ENCODE results near the gene TJP3.

TJP3 gene

GRCh38 chr19:3683405-3684053 is 24.7 kb upstream of the TJP3 start:
- ATAC-seq (ENCODE audit: low read depth) (no peak), DNase-seq (ENCODE audit: low spot score) (peak; percentile 57)
- no peaks in the 10 kb centered on the region for H3K4me1 ChIP-seq (ENCODE audit: insufficient read depth, poor library complexity, severe bottlenecking)
- H3K27me3 ChIP-seq (ENCODE audit: insufficient read depth, poor library complexity, severe bottlenecking): no peaks in the 10 kb centered on the region
- H3K9me3 ChIP-seq (ENCODE audit: severe bottlenecking): no peaks in the 10 kb centered on the region
- H3K36me3 ChIP-seq (ENCODE audit: low read depth): peaks cover 6% of the 10 kb centered on the region; the same call in 1 of the 2 replicates
- TF ChIP-seq, protein P1, sequence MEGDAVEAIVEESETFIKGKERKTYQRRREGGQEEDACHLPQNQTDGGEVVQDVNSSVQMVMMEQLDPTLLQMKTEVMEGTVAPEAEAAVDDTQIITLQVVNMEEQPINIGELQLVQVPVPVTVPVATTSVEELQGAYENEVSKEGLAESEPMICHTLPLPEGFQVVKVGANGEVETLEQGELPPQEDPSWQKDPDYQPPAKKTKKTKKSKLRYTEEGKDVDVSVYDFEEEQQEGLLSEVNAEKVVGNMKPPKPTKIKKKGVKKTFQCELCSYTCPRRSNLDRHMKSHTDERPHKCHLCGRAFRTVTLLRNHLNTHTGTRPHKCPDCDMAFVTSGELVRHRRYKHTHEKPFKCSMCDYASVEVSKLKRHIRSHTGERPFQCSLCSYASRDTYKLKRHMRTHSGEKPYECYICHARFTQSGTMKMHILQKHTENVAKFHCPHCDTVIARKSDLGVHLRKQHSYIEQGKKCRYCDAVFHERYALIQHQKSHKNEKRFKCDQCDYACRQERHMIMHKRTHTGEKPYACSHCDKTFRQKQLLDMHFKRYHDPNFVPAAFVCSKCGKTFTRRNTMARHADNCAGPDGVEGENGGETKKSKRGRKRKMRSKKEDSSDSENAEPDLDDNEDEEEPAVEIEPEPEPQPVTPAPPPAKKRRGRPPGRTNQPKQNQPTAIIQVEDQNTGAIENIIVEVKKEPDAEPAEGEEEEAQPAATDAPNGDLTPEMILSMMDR (IDR thresholded peaks at IDR 0.05; ENCODE audit: poor library complexity, severe bottlenecking): no peak
- H3K4me3 ChIP-seq (ENCODE audit: severe bottlenecking): no peak overlapping the region
- no peak overlapping the region for H3K27ac ChIP-seq (ENCODE audit: poor library complexity, severe bottlenecking)

DNA sequence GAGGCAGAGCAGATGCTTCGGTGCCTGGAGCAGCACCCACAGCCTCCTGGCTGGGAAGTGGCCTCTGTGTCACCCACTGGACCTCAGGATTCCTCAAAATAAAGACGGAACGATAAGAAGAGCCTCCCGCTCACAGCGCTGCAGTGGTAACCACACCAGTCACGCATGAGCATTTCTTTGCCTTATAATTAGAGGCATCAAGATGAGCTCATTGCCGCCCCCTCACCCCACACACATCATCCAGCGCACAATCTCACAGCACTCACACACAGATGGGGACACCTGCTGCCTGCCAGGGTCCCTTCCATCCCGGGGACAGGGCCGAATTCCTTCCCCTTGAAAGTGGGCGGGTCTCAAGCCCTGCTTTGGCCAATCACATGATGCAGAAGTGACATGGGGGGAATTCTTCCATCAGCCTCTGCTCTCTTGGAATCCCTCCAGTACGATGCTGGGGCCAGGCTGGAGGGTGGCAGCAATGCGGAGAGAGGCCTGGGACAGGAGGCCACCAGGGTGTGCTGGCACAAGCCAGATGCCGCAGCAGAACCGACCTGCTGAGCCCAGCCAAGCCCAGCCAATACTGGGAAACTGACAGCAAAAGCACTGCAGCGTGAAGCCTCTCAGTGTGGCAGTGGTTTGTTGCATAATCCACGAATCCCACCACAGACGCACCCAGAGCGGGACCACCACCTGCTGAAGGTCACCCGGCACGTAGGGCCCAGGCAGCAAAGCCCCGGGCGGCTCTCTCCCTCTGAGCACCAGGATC is 23.9 kb upstream of the TJP3 start:
- ATAC-seq (ENCODE audit: low read depth) (no peak), DNase-seq (ENCODE audit: low spot score) (peak; percentile 38)
- H3K36me3 ChIP-seq (ENCODE audit: low read depth): peaks cover 6% of the 10 kb centered on the region; the same call in 1 of the 2 replicates
- TF ChIP-seq, protein P1 (IDR thresholded peaks at IDR 0.05; ENCODE audit: poor library complexity, severe bottlenecking): no peak
- no peaks in the 10 kb centered on the region for H3K27me3 ChIP-seq (ENCODE audit: insufficient read depth, poor library complexity, severe bottlenecking)
- H3K27ac ChIP-seq (ENCODE audit: poor library complexity, severe bottlenecking): no peak overlapping the region
- no peak overlapping the region for H3K4me3 ChIP-seq (ENCODE audit: severe bottlenecking)
- no peaks in the 10 kb centered on the region for H3K9me3 ChIP-seq (ENCODE audit: severe bottlenecking)
- no peaks in the 10 kb centered on the region for H3K4me1 ChIP-seq (ENCODE audit: insufficient read depth, poor library complexity, severe bottlenecking)

- ATAC-seq (ENCODE audit: low read depth): no peak
Measured at GRCh38 chr19:3684817-3685410, 23.3 kb upstream of the TJP3 start.

DNA sequence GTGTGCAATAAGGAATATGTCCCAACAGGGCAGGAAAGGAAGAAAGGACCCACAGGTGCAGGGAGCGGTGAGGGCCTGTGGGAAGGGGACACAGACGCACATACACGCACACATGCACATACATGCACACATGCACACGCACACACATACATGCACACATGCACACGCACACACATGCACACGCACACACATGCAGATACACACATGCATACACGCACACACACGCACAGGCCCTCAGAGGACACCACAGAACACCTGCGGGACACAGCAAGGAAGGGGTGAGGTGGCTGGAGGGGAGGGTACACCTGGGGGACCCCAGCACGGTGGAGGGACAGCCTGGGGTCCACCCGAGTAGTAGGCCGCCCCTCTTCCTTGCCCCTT is 20.8 kb upstream of the TJP3 start:
- Histone ChIP-seq H3K4me1 (ENCODE audit: insufficient read depth, poor library complexity, severe bottlenecking) (no peaks in the 10 kb centered on the region), H3K27ac (ENCODE audit: poor library complexity, severe bottlenecking) (no peak overlapping the region), H3K4me3 (ENCODE audit: severe bottlenecking) (no peak overlapping the region), H3K9me3 (ENCODE audit: severe bottlenecking) (no peaks in the 10 kb centered on the region), H3K36me3 (ENCODE audit: low read depth) (peaks cover 6% of the 10 kb centered on the region; the same call in 1 of the 2 replicates), H3K27me3 (ENCODE audit: insufficient read depth, poor library complexity, severe bottlenecking) (no peaks in the 10 kb centered on the region)
- DNase-seq (ENCODE audit: low spot score) (no peak), ATAC-seq (ENCODE audit: low read depth) (no peak)
- TF ChIP-seq, protein P1 (IDR thresholded peaks at IDR 0.05; ENCODE audit: poor library complexity, severe bottlenecking): no peak

More at GRCh38 chr19:3684817-3685410, 23.3 kb upstream of the TJP3 start:
- Histone ChIP-seq H3K9me3 (ENCODE audit: severe bottlenecking) (no peaks in the 10 kb centered on the region), H3K4me1 (ENCODE audit: insufficient read depth, poor library complexity, severe bottlenecking) (no peaks in the 10 kb centered on the region), H3K27ac (ENCODE audit: poor library complexity, severe bottlenecking) (no peak overlapping the region), H3K4me3 (ENCODE audit: severe bottlenecking) (no peak overlapping the region), H3K27me3 (ENCODE audit: insufficient read depth, poor library complexity, severe bottlenecking) (no peaks in the 10 kb centered on the region), H3K36me3 (ENCODE audit: low read depth) (peaks cover 6% of the 10 kb centered on the region; the same call in 1 of the 2 replicates)
- TF ChIP-seq, protein P1 (IDR thresholded peaks at IDR 0.05; ENCODE audit: poor library complexity, severe bottlenecking): no peak
- no peak for DNase-seq (ENCODE audit: low spot score)
